Gastroesophageal sphincter (tissue), 3 donors: ENCODE results near the gene PRH2.

Experiments used
- EP300 ChIP-seq: sonication (generic); formaldehyde crosslinking; IDR thresholded peaks from one replicate; pipeline ENCODE4 v1.6.1; 2017; ENCODE audit warnings: antibody characterized with exemption, mild to moderate bottlenecking
- POLR2A ChIP-seq, 2 donors: fragments of 450-650 bp; IDR thresholded peaks; one replicate each; pipeline ENCODE4 v1.6.1; 2017; ENCODE audit warnings: antibody characterized with exemption in 2 of 2, mild to moderate bottlenecking in 2 of 2, moderate library complexity in 1 of 2
- POLR2AphosphoS5 ChIP-seq: sonication (generic); formaldehyde crosslinking; IDR thresholded peaks from one replicate; pipeline ENCODE4 v1.6.1; 2017; ENCODE audit warnings: antibody characterized with exemption
- TF ChIP-seq, protein P1 (sequence below), 4 experiments: fragments of 200-600 bp in 2 of 4; fragments of 450-650 bp in 2 of 4; sonication (generic) in 1 of 4; IDR thresholded peaks; one replicate each; pipeline ENCODE4 v1.5.1; 2017 to 2019; ENCODE audit warnings: antibody characterized with exemption in 4 of 4, mild to moderate bottlenecking in 2 of 4, moderate library complexity in 2 of 4

- TF ChIP-seq, protein P1, sequence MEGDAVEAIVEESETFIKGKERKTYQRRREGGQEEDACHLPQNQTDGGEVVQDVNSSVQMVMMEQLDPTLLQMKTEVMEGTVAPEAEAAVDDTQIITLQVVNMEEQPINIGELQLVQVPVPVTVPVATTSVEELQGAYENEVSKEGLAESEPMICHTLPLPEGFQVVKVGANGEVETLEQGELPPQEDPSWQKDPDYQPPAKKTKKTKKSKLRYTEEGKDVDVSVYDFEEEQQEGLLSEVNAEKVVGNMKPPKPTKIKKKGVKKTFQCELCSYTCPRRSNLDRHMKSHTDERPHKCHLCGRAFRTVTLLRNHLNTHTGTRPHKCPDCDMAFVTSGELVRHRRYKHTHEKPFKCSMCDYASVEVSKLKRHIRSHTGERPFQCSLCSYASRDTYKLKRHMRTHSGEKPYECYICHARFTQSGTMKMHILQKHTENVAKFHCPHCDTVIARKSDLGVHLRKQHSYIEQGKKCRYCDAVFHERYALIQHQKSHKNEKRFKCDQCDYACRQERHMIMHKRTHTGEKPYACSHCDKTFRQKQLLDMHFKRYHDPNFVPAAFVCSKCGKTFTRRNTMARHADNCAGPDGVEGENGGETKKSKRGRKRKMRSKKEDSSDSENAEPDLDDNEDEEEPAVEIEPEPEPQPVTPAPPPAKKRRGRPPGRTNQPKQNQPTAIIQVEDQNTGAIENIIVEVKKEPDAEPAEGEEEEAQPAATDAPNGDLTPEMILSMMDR (IDR thresholded peaks at IDR 0.05), result no peak
- no peak for TF ChIP-seq POLR2A (IDR thresholded peaks at IDR 0.05)
- no peak for TF ChIP-seq POLR2AphosphoS5
- no peak for TF ChIP-seq EP300
These were observed 37.1 kb upstream of the PRH2 start for GRCh38 chr12:10891937-10892336.
